Tibial artery (tissue), 4 donors: ENCODE results near the gene LAMC2.

Source experiments
- DNase-seq, 2 donors: peaks; one replicate each; pipeline ENCODE4 v3.0.0-alpha.2; 2019
- H3K27ac ChIP-seq, 2 donors: fragments of 200-600 bp; sonication (generic) in 1 of 2; 1 replicate in 1 of 2; 2 replicates in 1 of 2; pipeline ENCODE4 v1.5.1; 2018 to 2019; ENCODE audit warnings: mild to moderate bottlenecking in 1 of 2
- H3K27me3 ChIP-seq, 2 donors: fragments of 200-600 bp; sonication (generic) in 1 of 2; one replicate each; pipeline versions ENCODE4 v1.5.1 to v1.6.0; 2016 to 2019
- H3K36me3 ChIP-seq, 3 donors: fragments of 200-600 bp; sonication (generic) in 2 of 3; one replicate each; pipeline ENCODE4 v1.5.1; 2016 to 2019; ENCODE audit warnings: mild to moderate bottlenecking in 2 of 3
- H3K4me1 ChIP-seq, 4 donors: fragments of 200-600 bp; sonication (generic) in 2 of 4; 1 replicate in 3 of 4; 2 replicates in 1 of 4; pipeline ENCODE4 v1.5.1; 2016 to 2019
- H3K4me3 ChIP-seq, 2 donors: fragments of 200-600 bp; sonication (generic) in 1 of 2; 1 replicate in 1 of 2; 2 replicates in 1 of 2; pipeline ENCODE4 v1.5.1; 2018 to 2019; ENCODE audit warnings: mild to moderate bottlenecking in 2 of 2
- H3K9me3 ChIP-seq, 3 donors: fragments of 200-600 bp; sonication (generic) in 1 of 3; one replicate each; pipeline ENCODE4 v1.5.1; 2016 to 2019
- CTCF ChIP-seq, 2 experiments: fragments of 200-600 bp in 1 of 2; fragments of 450-650 bp in 1 of 2; IDR thresholded peaks; one replicate each; pipeline ENCODE4 v1.5.1; 2017 to 2019; ENCODE audit warnings: antibody characterized with exemption in 2 of 2, mild to moderate bottlenecking in 1 of 2, moderate library complexity in 1 of 2
- intact Hi-C: fragments of 100-400 bp; cut with DNase I; formaldehyde crosslinking; loops from one replicate; pipeline ENCODE4 v1.15.0; 2023; ENCODE audit warnings: low total_unique reads

The LAMC2 gene

GRCh38 chr1:183228347-183229220 lies 42.5 kb downstream of the LAMC2 start:
- H3K9me3 ChIP-seq = no peaks in the 10 kb centered on the region
- no peaks in the 10 kb centered on the region for H3K4me1 ChIP-seq
- H3K27me3 ChIP-seq = no peaks in the 10 kb centered on the region
- no peaks in the 10 kb centered on the region for H3K36me3 ChIP-seq
- H3K4me3 ChIP-seq = no peak overlapping the region
- no peak for TF ChIP-seq CTCF (IDR thresholded peaks at IDR 0.05)
- no peak overlapping the region for H3K27ac ChIP-seq
- intact Hi-C loops = loop anchor here (10.0 kb wide), 1 partner anchor 204 kb away; the partner anchor contains the start of gene LAMC1
- no peak for DNase-seq

GRCh38 chr1:183230413-183230812 lies 44.3 kb downstream of the LAMC2 start:
- Histone ChIP-seq H3K4me3 (no peak overlapping the region), H3K36me3 (no peaks in the 10 kb centered on the region), H3K4me1 (peaks cover 0 to 17% (median 11%) of the 10 kb centered on the region in 4 donors), H3K9me3 (no peaks in the 10 kb centered on the region), H3K27ac (no peak overlapping the region), H3K27me3 (no peaks in the 10 kb centered on the region)
- intact Hi-C loops = loop anchor here (10.0 kb wide), 1 partner anchor 94 kb away; no protein-coding TSS in a partner anchor
- TF ChIP-seq CTCF (IDR thresholded peaks at IDR 0.05) = no peak
- no peak for DNase-seq

GRCh38 chr1:183231545-183231944 lies 45.5 kb downstream of the LAMC2 start:
- Histone ChIP-seq H3K27ac (no peak overlapping the region), H3K4me1 (peaks cover 0 to 21% (median 13%) of the 10 kb centered on the region in 4 donors), H3K36me3 (no peaks in the 10 kb centered on the region), H3K9me3 (no peaks in the 10 kb centered on the region), H3K27me3 (no peaks in the 10 kb centered on the region), H3K4me3 (no peak overlapping the region)
- no peak for DNase-seq
- intact Hi-C loops = loop anchor here (10.0 kb wide), 1 partner anchor 93 kb away; no protein-coding TSS in a partner anchor
- no peak for TF ChIP-seq CTCF (IDR thresholded peaks at IDR 0.05)

- intact Hi-C loops = loop anchor here (10.0 kb wide), 1 partner anchor 92 kb away; no protein-coding TSS in a partner anchor
- H3K27ac ChIP-seq = peak overlapping the region in 1 of 2 donors; percentile 83
- H3K4me3 ChIP-seq = no peak overlapping the region
- H3K36me3 ChIP-seq = no peaks in the 10 kb centered on the region
- peaks cover 0 to 26% (median 13%) of the 10 kb centered on the region in 4 donors for H3K4me1 ChIP-seq
- H3K27me3 ChIP-seq = no peaks in the 10 kb centered on the region
- no peak for DNase-seq
- H3K9me3 ChIP-seq = no peaks in the 10 kb centered on the region
- TF ChIP-seq CTCF (IDR thresholded peaks at IDR 0.05) = no peak
These were observed 47.0 kb downstream of the LAMC2 start for GRCh38 chr1:183233113-183233512.

GRCh38 chr1:183234660-183235476 lies 48.8 kb downstream of the LAMC2 start:
- peak overlapping the region; percentile 46 to 49 for H3K4me3 ChIP-seq
- intact Hi-C loops = loop anchor here (10.0 kb wide), 1 partner anchor 90 kb away; no protein-coding TSS in a partner anchor
- no peaks in the 10 kb centered on the region for H3K9me3 ChIP-seq
- no peaks in the 10 kb centered on the region for H3K27me3 ChIP-seq
- peak; percentile 54 to 71 for TF ChIP-seq CTCF (IDR thresholded peaks at IDR 0.05)
- peaks cover 0 to 27% (median 13%) of the 10 kb centered on the region in 4 donors for H3K4me1 ChIP-seq
- DNase-seq = peak; percentile 90
- no peaks in the 10 kb centered on the region for H3K36me3 ChIP-seq
- peak overlapping the region; percentile 83 to 86 for H3K27ac ChIP-seq
